HL-60 (cell line): ENCODE results near the gene GALNT14.
"Not testable (repeated sequence)": the region's sequence is repeated elsewhere in the genome, so short reads cannot be mapped to it uniquely, and the experiment has no call there.

Experiments used
- DNase-seq, 2 experiments: peaks; one replicate each; pipeline ENCODE4 v3.0.0-alpha.2; 2010 to 2020; ENCODE audit warnings: low read depth in 1 of 2, low spot score in 1 of 2
- H3K27ac ChIP-seq: fragments of 250-450 bp; sonication (Bioruptor Pico); replicated peaks from 2 replicates; pipeline ENCODE4 v1.5.1; 2020; ENCODE audit warnings: mild to moderate bottlenecking, moderate library complexity
- H3K27me3 ChIP-seq: fragments of 250-450 bp; sonication (Bioruptor Pico); 2 replicates; pipeline ENCODE4 v1.5.1; 2021; ENCODE audit warnings: mild to moderate bottlenecking, moderate library complexity; ENCODE audit not compliant: insufficient read depth, poor library complexity, severe bottlenecking
- H3K4me3 ChIP-seq: replicated peaks from 2 replicates; pipeline ENCODE4 v1.5.1; 2011; ENCODE audit warnings: mild to moderate bottlenecking, control low read depth, low read length; ENCODE audit not compliant: insufficient read depth
- GABPA ChIP-seq: IDR thresholded peaks from 2 replicates; pipeline ENCODE4 v1.6.1; 2012; ENCODE audit warnings: low read depth
- POLR2AphosphoS5 ChIP-seq: IDR thresholded peaks from 2 replicates; pipeline ENCODE4 v1.6.1; 2012; ENCODE audit warnings: low read depth
- SPI1 ChIP-seq: IDR thresholded peaks from 2 replicates; pipeline ENCODE4 v1.6.1; 2012; ENCODE audit warnings: low read depth, mild to moderate bottlenecking, borderline replicate concordance
- long read RNA-seq: library from polyadenylated mRNA; unstranded; transcript quantifications from one replicate; pipeline ENCODE4 v2.0.0, GENCODE V29; 2020
- TF ChIP-seq, protein P1 (sequence below): IDR thresholded peaks from 2 replicates; pipeline ENCODE4 v1.6.1; 2012; ENCODE audit warnings: low read depth; ENCODE audit not compliant: insufficient replicate concordance
- TF ChIP-seq, protein P2 (sequence below): IDR thresholded peaks from one replicate; pipeline ENCODE4 v1.5.1; 2011; ENCODE audit warnings: low read length, control low read depth, inconsistent platforms; ENCODE audit not compliant: insufficient read depth

The GALNT14 gene, protein sequence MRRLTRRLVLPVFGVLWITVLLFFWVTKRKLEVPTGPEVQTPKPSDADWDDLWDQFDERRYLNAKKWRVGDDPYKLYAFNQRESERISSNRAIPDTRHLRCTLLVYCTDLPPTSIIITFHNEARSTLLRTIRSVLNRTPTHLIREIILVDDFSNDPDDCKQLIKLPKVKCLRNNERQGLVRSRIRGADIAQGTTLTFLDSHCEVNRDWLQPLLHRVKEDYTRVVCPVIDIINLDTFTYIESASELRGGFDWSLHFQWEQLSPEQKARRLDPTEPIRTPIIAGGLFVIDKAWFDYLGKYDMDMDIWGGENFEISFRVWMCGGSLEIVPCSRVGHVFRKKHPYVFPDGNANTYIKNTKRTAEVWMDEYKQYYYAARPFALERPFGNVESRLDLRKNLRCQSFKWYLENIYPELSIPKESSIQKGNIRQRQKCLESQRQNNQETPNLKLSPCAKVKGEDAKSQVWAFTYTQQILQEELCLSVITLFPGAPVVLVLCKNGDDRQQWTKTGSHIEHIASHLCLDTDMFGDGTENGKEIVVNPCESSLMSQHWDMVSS
- long read RNA-seq, transcript GALNT14-202 (15 exons, 2,733 nt), result major isoform, 101 of 163 reads
- long read RNA-seq, partial matches to known transcripts, result 7 of 163 reads
- long read RNA-seq, other reads (novel, unspliced or antisense), result 55 of 163 reads

DNA sequence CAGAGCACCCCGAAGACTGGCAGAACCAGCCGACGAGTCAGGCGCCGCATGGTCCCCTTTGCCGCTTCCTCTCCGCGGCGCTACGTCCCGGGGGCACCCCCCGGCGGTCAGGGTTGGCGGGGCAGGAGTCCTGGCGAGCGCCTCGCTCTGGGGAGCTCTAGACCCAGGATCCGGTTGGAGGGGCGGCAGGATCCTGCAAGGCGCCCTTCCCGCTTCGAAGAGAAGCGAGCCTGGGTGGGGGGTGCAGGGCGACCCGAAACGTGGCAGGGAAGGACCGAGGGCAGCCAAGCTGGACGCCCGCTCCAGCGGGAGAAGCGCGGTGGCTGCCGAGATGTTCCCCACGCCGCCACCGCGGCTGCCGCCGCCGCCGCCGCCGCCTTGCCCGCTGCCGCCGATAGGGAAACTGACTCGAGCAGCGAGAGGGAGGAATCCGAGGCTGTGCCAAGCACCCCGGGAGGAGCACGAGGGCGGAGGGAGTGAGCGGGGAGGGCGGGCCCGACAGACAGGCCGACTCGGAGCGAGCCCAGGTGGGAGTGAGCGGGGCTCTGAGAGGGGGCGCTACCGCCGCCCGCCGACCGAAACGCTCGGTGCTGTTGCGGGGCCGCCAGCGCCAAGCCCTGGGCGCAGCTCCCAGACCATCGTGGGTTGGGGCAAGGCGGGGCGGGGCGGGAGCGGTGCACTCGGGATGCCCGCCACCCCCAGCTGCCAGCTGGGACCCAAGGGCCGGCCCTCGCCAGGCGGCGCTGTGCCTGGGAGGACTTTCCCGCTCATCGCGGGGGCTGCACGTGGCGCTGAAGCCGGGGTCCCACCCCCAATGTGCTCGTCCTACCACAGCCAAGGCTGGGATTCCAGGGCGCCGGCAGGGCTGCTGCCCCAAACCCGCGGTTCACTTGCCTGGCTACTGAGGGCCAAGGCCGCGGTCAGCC lies at the start of gene GALNT14:
Gene GALNT14 (minus strand): TSS at position 404 of the 926 bp plus-strand sequence. CDS start 354 bp downstream, at position 50.
- DNase-seq, result peak; percentile 47 to 78
- H3K4me3 ChIP-seq, result peak within 1 kb of the TSS; percentile 47
- peak within 1 kb of the TSS; percentile 70 for H3K27ac ChIP-seq
- H3K27me3 ChIP-seq, result peaks cover 5% of the 10 kb centered on the region
- peak; percentile 53 for TF ChIP-seq POLR2AphosphoS5
- peak; percentile 60; the same call in 1 of the 2 replicates for TF ChIP-seq SPI1
- peak; percentile 34; the same call in 1 of the 2 replicates for TF ChIP-seq GABPA
- TF ChIP-seq, protein P1, sequence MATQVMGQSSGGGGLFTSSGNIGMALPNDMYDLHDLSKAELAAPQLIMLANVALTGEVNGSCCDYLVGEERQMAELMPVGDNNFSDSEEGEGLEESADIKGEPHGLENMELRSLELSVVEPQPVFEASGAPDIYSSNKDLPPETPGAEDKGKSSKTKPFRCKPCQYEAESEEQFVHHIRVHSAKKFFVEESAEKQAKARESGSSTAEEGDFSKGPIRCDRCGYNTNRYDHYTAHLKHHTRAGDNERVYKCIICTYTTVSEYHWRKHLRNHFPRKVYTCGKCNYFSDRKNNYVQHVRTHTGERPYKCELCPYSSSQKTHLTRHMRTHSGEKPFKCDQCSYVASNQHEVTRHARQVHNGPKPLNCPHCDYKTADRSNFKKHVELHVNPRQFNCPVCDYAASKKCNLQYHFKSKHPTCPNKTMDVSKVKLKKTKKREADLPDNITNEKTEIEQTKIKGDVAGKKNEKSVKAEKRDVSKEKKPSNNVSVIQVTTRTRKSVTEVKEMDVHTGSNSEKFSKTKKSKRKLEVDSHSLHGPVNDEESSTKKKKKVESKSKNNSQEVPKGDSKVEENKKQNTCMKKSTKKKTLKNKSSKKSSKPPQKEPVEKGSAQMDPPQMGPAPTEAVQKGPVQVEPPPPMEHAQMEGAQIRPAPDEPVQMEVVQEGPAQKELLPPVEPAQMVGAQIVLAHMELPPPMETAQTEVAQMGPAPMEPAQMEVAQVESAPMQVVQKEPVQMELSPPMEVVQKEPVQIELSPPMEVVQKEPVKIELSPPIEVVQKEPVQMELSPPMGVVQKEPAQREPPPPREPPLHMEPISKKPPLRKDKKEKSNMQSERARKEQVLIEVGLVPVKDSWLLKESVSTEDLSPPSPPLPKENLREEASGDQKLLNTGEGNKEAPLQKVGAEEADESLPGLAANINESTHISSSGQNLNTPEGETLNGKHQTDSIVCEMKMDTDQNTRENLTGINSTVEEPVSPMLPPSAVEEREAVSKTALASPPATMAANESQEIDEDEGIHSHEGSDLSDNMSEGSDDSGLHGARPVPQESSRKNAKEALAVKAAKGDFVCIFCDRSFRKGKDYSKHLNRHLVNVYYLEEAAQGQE, result no peak
- TF ChIP-seq, protein P2, sequence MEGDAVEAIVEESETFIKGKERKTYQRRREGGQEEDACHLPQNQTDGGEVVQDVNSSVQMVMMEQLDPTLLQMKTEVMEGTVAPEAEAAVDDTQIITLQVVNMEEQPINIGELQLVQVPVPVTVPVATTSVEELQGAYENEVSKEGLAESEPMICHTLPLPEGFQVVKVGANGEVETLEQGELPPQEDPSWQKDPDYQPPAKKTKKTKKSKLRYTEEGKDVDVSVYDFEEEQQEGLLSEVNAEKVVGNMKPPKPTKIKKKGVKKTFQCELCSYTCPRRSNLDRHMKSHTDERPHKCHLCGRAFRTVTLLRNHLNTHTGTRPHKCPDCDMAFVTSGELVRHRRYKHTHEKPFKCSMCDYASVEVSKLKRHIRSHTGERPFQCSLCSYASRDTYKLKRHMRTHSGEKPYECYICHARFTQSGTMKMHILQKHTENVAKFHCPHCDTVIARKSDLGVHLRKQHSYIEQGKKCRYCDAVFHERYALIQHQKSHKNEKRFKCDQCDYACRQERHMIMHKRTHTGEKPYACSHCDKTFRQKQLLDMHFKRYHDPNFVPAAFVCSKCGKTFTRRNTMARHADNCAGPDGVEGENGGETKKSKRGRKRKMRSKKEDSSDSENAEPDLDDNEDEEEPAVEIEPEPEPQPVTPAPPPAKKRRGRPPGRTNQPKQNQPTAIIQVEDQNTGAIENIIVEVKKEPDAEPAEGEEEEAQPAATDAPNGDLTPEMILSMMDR, result peak; percentile 11

DNA sequence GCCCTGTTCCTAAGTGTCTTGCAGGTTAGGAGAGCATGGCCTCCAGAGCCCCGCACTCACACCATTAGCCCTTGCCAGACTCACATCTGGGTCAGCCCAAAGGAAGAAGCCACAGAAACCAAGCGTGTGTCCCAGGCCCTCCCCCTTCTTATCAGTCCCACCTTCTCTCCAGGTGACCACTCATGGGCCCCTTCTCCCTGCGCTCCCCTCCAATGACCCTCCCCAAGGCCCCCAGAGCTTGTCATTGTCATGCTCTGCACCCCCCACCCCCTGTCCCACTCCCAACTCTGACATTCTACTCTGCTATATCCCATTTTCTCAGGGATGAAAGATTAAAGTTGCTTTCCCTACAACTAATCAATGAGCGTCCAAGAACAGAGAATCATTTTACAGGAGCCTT lies 48.9 kb upstream of the GALNT14 start:
- Histone ChIP-seq H3K27me3 (peaks cover 3% of the 10 kb centered on the region), H3K27ac (no peak overlapping the region), H3K4me3 (no peak overlapping the region)
- DNase-seq, result no peak
- no peak for TF ChIP-seq GABPA
- TF ChIP-seq, protein P1, result no peak
- TF ChIP-seq POLR2AphosphoS5, result no peak
- TF ChIP-seq SPI1, result no peak
- TF ChIP-seq, protein P2, result no peak

DNA sequence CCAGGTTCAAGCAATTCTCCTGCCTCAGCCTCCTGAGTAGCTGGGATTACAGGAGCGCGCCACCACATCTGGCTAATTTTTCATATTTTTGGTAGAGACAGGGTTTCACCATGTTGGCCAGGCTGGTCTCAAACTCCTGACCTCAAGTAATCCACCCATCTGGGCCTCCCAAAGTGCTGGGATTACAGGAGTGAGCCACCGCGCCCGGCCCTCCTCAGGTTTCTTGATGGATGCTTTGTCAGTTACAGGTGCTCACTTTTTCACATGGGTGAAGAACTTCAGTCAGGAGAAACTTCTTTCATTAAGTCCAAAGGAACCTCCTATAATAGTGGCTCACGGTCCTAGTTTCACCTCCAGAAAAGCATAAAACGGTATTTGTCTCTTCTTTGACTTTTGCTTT lies 45.7 kb upstream of the GALNT14 start:
- H3K27me3 ChIP-seq, H3K27ac ChIP-seq: not testable (repeated sequence)

More for the DNA sequence above, 45.7 kb upstream of the GALNT14 start:
- H3K4me3 ChIP-seq, DNase-seq: not testable (repeated sequence)
